GM12878 (cell line): ENCODE measurements around the gene SPINK8.

Source experiments
- CTCF ChIP-seq, 3 experiments: IDR thresholded peaks in 2 of 3; conservative IDR thresholded peaks in 1 of 3; 2 replicates each; pipeline ENCODE4 v1.5.1; 2011; ENCODE audit warnings: low read depth in 3 of 3, low read length in 3 of 3, mild to moderate bottlenecking in 3 of 3, control low read depth in 2 of 3, moderate library complexity in 2 of 3, inconsistent platforms in 1 of 3, mixed read lengths in 1 of 3; ENCODE audit not compliant: control insufficient read depth in 2 of 3, insufficient read depth in 1 of 3; ENCODE audit errors: extremely low read depth in 1 of 3
- POLR2A ChIP-seq: IDR thresholded peaks from 2 replicates; pipeline ENCODE4 v1.6.1; 2011; ENCODE audit warnings: low read depth, mild to moderate bottlenecking, low read length
- RELA ChIP-seq: fragments of 450-650 bp; IDR thresholded peaks from 2 replicates; pipeline ENCODE4 v1.8.0; 2014; ENCODE audit warnings: borderline replicate concordance; ENCODE audit not compliant: partially characterized antibody
- ZNF274 ChIP-seq: IDR thresholded peaks from one replicate; pipeline ENCODE4 v1.8.0; 2011; ENCODE audit not compliant: insufficient read length, insufficient read depth

GRCh38 chr3:48278884-48279559 is 54.4 kb downstream of the SPINK8 start:
- no peak for TF ChIP-seq CTCF (IDR thresholded peaks at IDR 0.05 in 2 of 3, conservative IDR thresholded peaks at IDR 0.05 in 1 of 3; ENCODE audit: control insufficient read depth in 2 of 3, extremely low read depth in 1 of 3, insufficient read depth in 1 of 3, low read depth in 3 of 3, low read length in 3 of 3)
- no peak for TF ChIP-seq ZNF274
- TF ChIP-seq RELA: no peak
- TF ChIP-seq POLR2A: no peak
